GM18526 (cell line): ENCODE data around the gene SLC24A3.

Experiments
- POLR2A ChIP-seq: IDR thresholded peaks from 3 replicates; pipeline ENCODE4 v1.6.1; 2011; ENCODE audit not compliant: insufficient read length; ENCODE audit errors: extremely low read depth

The SLC24A3 gene

GRCh38 chr20:19392344-19393130 is 180.1 kb downstream of the SLC24A3 start:
- no peak for TF ChIP-seq POLR2A

DNA sequence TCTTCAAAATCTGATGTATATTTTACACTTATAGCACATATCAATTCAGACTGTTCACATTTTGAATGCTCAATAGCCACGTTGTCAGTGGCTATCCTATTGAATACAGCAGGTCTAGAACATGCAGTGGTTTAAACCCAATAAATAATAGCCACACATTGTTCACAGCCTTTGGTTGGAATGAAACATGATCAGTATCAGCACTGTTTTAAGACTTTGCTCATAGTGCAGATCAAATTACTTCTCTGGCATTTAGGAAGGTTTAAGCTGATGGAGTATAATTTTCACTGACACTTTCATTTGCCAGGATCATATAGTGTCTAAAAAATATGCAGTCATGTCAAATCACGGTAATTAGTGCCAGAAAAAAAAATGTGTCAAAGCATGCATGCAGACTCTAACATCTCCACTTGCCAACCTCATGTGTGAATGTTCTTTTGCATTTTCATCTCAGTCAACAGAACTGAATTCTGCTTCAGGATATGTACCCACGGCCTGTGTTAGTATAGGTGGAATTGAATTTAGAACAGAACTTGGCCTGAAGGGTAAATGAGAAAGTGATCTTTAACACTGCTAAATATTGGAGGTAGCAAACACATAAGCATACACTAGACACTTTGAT is 184.1 kb downstream of the SLC24A3 start:
- no peak for TF ChIP-seq POLR2A

GRCh38 chr20:19397226-19397625 is 184.8 kb downstream of the SLC24A3 start:
- TF ChIP-seq POLR2A, result no peak

GRCh38 chr20:19397666-19398065 is 185.2 kb downstream of the SLC24A3 start:
- no peak for TF ChIP-seq POLR2A

DNA sequence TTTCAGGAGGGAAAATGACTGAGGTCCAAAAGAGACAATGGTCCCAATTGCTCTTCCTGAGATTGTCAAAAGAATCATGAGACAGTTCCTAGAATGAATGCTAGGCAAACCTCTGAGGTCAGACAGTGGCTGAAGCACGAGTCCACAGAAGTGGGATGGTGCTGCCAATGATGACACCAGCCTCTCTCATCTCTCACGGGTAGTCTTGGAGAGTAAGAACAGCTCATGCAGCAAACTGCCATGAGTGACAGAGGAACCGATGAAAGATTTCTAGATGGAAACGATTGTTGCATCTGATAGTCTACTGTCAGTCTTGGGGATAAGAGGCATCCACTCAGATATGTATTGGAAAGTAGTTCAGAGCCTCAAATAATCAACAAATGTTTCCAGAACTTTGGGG is 188.7 kb downstream of the SLC24A3 start:
- no peak for TF ChIP-seq POLR2A

GRCh38 chr20:19403549-19403948 is 191.1 kb downstream of the SLC24A3 start:
- no peak for TF ChIP-seq POLR2A

GRCh38 chr20:19404826-19405225 is 192.4 kb downstream of the SLC24A3 start:
- no peak for TF ChIP-seq POLR2A

DNA sequence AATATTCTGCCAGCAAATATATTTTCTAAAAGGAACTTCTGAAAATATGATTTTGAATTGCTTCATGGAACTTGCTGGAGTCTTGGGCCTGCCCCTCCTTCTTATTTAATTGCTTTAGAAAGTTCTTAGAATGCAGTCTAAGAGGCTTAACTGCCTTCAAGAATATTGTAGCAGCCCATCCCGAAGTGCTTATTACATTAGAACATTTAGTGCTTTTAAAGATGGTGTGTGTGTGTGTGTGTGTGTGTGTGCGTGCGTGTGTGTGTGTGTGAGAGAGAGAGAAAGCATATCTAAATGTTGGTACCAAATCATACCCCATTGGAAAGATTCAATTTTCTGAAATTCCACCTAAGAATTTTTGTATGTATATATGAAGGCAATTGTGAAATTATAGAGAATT is 193.5 kb downstream of the SLC24A3 start:
- no peak for TF ChIP-seq POLR2A

- no peak for TF ChIP-seq POLR2A
These were observed 193.9 kb downstream of the SLC24A3 start for GRCh38 chr20:19406381-19406780.

GRCh38 chr20:19407196-19407595 is 194.8 kb downstream of the SLC24A3 start:
- no peak for TF ChIP-seq POLR2A

DNA sequence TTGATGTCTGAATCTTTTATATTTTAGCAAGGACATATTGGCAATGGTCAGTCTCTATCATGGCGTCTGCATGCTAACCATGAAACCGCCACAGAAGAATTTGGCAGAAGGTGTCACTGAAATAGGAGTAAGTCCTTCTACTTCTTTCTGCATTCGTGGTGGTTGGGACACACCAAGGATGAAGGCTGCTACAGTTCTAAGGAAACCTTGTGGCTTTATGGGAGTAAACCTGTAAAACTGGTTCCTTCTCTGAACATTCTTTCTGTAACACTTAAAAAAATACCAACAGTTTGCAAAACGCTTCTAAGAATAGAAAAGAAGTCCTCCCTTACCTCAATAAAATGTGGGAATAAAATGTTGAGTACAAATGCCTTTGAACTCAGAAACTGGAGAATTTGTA is 195.3 kb downstream of the SLC24A3 start:
- no peak for TF ChIP-seq POLR2A

DNA sequence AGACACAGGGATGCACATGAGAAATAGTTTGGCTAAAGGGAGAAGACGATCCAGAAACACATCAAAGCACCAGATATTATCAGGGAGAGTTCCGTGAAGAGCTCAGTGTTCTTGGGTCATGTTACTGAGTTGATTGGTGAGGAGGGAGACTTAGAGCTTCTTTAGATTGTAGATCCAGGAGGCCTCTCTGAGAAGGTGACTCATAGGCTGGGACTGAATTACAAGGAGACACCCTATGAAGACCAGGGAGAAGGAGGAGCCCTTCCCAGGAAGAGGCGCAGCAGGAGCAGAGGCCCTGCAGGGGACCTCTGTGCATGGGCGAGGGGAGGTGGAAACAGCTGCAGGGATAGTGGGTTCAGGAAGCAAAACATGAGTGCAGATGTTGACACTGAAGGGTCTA is 196.5 kb downstream of the SLC24A3 start:
- no peak for TF ChIP-seq POLR2A

GRCh38 chr20:19411811-19412210 is 199.4 kb downstream of the SLC24A3 start:
- TF ChIP-seq POLR2A, result no peak

DNA sequence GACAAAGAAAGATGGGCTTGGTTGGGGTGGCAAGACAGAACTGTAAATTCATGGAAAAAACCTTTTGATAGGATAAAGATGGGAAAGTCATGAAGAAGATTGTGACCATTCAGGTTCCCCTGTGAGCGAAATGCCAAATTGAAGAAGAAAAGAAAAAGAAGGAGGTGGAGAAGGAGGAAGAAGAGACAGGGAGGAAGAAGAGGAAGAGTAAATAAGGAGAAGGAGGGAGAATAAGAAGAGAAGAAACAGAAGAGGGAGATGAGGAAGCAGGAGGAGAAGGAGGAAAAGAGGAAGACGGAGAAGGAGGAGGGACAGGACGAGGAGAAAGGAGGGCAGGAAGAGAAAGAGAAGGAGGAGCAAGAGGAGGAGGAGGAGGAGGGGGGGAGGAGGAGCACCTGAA is 199.8 kb downstream of the SLC24A3 start:
- TF ChIP-seq POLR2A, result no peak

GRCh38 chr20:19414600-19414999 is 202.2 kb downstream of the SLC24A3 start:
- TF ChIP-seq POLR2A, result no peak

DNA sequence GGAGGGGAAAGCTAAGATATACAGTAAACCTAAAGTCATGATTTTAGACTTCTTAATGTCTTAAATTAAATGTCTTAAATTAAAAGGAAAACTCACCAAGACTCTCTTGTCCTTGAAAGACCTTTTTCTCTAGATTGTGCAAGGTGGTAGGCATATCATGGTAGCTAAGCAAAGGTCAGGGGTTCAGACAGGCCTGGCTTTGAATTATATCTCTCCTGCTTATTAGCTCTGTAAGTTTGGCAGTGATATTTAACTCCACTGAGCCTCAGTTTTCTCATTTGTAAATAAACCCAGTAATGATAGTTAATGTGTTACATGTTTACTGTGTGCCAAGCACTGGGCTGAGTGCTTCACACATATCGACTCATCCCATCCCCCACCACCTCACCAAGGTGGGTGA is 203.3 kb downstream of the SLC24A3 start:
- no peak for TF ChIP-seq POLR2A

DNA sequence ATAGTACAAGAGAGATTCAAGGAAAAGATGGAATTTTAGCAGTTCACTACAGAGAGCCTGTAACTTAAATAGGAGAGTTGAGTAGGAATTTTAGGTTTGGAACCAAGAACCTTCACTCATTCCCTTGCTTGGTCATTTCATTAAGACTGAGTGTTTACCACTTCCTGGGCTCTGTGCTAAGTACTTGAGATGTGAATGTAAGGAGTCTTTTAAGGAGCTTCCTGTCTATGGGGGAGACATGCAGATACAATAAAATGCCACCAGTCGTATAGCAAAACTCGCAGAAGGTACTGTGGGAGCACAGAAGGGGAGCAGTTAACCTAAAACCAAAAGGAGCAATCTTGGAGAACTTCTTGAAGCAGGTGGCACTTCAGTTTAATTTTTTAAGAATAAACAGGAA is 204.2 kb downstream of the SLC24A3 start:
- no peak for TF ChIP-seq POLR2A
